Panc1 (cell line): ENCODE data around the gene CD46.

Source experiments
- POLR2AphosphoS5 ChIP-seq: IDR thresholded peaks from 2 replicates; pipeline ENCODE4 v1.6.1; 2012; ENCODE audit warnings: mild to moderate bottlenecking, low read depth, low read length, moderate library complexity
- SIN3A ChIP-seq: IDR thresholded peaks from 2 replicates; pipeline ENCODE4 v1.6.1; 2012; ENCODE audit warnings: low read depth, mild to moderate bottlenecking, low read length, moderate library complexity, borderline replicate concordance; ENCODE audit not compliant: insufficient read depth
- TCF7L2 ChIP-seq: IDR thresholded peaks from 2 replicates; pipeline ENCODE4 v1.6.1; 2011; ENCODE audit warnings: mild to moderate bottlenecking, low read depth, low read length, inconsistent platforms
- TF ChIP-seq, protein P1 (sequence below): fragments of 450-650 bp; IDR thresholded peaks from 2 replicates; pipeline ENCODE4 v1.5.1; 2017; ENCODE audit warnings: mild to moderate bottlenecking

DNA sequence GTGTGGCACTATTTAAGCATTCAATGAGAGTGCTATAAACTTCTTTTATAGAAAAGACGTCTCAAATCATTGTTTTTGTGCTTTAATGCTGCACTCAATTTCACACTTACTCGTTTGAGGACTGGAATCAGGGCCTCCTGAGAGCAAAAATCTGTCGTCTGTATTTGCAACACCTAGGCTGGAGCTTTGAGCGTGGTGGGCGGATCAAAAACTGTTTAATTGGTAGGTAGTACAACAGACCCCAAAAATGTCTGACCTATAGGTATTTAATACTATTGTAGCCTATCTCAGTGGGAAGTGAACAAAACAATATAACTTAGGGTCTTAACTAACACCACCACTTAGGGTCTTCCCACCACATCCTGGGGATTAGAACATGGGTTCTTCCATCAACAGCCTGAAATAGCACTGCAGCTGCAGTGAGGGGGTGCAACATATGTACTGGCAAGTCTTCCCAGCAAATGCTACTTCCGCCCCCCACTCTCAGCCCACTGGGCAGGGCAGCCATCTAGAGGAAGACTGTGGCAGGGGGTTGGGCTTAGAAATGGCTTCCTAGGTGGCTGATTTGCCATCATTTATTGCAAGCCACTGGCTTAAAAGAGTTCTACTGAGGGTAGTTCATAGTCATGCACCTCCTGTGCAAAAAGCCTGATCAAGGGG, 48.3 kb downstream of the CD46 start:
- TF ChIP-seq, protein P1, sequence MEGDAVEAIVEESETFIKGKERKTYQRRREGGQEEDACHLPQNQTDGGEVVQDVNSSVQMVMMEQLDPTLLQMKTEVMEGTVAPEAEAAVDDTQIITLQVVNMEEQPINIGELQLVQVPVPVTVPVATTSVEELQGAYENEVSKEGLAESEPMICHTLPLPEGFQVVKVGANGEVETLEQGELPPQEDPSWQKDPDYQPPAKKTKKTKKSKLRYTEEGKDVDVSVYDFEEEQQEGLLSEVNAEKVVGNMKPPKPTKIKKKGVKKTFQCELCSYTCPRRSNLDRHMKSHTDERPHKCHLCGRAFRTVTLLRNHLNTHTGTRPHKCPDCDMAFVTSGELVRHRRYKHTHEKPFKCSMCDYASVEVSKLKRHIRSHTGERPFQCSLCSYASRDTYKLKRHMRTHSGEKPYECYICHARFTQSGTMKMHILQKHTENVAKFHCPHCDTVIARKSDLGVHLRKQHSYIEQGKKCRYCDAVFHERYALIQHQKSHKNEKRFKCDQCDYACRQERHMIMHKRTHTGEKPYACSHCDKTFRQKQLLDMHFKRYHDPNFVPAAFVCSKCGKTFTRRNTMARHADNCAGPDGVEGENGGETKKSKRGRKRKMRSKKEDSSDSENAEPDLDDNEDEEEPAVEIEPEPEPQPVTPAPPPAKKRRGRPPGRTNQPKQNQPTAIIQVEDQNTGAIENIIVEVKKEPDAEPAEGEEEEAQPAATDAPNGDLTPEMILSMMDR: no peak
- TF ChIP-seq TCF7L2: no peak
- no peak for TF ChIP-seq SIN3A
- TF ChIP-seq POLR2AphosphoS5: no peak
